HG03565 (cell line): ENCODE measurements around the gene ZNF133.
"Not testable (repeated sequence)": the region's sequence is repeated elsewhere in the genome, so short reads cannot be mapped to it uniquely, and the experiment has no call there.

Experiments
- ATAC-seq: cut with Tn5 transposase; IDR thresholded peaks from one replicate; pipeline ENCODE4 v1.9.1; 2021; ENCODE audit warnings: mild to moderate bottlenecking, moderate library complexity; ENCODE audit not compliant: unreplicated experiment

ZNF133 gene

DNA sequence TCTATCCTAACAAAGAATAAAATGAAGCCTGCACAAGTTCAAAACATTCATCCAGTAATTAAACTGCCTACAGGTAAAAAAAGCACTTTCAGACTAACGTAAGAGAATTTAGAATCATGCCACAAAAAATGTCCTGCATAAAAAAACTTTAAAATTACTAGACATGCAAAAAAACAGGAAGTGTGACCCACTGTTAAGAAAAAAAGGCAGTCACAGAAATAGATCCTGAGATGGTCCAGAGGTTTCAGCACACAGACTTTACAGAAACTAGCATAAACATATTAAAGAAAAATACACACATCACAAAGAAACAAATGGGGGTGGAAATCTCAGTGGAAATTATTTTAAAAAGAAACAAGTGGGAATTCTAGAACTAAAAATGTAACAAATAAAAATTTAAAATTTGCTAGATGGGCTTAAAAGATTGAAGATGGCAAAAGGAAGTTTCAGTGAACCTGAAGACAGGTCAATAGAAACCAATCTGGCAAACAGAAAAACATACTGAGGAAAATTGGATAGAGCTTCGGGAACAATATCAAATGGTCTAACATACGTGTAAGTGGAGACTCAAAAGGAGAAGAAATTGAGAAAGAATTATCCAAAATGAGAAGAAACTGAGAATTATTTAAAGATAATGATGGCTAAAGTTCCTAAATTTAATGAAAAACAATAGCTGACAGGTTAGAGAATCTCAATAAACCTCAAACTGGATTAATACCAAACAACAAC is 3.4 kb upstream of the ZNF133 start:
- ATAC-seq: no peak

DNA sequence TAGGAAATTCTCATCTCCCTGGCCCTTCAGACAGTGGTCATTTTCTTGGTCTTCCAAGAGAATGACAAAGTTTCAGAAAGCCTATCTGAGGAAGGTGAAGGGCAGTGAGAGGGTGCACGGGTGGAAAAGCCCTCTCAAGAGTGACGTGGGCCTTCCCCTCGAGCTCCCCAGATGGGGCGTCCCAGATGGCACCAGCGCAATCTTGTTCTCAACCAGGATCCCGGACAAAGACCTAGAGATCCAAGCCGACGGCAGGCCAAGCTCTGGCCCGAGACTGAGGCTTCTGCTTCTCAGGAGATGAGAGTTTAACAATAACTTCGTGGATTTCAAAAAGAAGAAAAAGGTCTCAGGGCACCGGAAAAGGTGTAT is 797 bp upstream of the ZNF133 start:
- ATAC-seq: no peak

DNA sequence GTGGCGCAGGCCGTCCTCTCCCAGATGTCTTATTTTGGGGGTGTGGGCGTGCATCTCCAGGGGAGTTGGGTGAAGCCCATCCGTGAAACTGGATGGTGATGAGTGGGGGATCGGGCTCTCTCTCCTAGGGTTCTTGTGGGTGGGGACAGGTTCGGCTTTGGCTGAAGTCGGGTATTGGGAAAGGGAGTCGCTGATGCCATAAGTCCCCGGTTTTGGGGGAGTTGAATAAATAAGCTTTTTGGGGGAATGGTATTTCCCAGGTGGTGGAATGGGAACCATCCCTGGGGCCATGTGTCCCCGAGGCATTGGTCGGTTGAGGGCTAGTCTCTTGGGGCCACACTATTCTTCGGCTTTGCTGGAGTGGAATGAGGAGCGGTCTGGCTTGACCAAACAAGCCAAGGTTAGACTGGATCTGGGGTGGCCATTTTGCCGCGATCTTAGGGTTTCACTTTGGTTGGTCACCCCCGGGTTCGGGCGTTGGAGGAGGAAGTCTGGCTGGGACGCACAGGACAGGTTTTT is 481 bp downstream of the ZNF133 start:
- no peak for ATAC-seq

DNA sequence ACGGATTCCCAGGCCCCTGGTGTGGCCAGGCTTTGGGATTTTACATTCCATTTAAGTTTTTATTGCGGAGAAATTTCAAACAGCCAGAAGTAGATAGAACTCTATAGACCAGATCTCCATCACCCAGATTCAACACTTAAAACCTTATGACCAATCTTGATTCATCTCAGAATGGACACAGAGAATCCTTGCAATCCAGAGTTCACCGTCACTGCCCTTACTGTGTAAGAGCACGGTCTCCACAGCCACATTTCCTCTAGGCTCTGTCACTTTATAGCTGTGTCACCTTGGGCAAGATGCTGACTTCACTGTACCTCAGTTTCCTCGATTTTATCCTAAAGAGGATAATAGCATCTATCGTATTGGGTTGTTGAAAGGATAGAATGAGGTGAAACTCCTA is 979 bp downstream of the ZNF133 start:
- ATAC-seq: no peak

DNA sequence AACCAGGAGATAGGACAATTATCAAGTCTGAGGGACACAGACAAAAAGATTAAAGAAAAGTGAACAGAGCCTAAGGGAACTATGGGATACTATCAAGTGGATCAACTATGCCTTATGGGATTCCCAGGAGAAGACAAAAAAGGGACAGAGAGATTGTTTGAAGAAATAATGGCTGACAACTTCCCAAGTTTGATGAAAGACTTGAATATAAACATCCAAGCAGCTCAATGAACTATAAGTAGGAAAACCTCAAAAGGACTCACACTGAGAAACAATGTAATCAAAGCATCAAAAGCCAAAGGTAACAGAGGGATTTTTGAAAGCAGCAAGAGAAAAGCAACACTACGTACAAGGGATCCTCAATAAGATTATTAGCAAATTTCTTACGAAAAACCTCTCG is 11.0 kb downstream of the ZNF133 start:
- ATAC-seq: no peak

DNA sequence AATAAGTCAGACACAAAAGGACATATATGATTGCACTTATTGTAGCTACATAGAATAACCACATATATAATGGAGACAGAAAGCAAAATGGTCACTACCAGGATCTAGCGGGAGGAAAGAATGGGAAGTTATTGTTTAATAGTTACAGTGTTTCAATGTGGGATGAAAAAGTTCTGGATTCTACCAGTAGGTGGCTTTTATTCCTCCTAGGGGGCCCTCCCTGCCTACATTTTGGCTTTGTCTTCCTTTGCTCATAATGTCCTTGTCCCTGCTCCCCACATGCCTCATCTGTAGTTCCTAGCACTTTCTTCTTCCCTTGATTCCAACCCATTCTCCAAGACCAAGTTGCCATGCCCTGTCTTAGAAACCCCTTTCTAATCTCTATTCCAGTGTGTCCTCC is 16.3 kb downstream of the ZNF133 start:
- no peak for ATAC-seq

DNA sequence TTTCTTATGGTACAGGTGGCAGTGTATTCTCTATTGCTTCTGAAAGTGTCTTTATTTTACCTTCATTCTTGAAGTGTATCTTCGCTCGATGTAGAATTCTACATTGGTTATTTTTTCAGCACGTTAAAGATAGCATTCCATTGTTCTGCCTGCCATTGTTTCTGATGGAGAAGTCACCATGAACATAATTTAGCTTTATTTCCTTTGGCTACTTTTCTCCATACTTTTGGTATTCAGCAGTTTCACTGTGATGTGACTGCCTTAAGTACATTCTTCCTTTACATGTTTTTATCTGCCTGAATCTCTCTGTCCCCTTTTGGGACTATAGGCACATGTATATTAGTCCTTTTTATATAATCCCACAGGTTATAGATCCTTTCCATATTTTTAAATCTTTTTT is 19.0 kb downstream of the ZNF133 start:
- no peak for ATAC-seq

DNA sequence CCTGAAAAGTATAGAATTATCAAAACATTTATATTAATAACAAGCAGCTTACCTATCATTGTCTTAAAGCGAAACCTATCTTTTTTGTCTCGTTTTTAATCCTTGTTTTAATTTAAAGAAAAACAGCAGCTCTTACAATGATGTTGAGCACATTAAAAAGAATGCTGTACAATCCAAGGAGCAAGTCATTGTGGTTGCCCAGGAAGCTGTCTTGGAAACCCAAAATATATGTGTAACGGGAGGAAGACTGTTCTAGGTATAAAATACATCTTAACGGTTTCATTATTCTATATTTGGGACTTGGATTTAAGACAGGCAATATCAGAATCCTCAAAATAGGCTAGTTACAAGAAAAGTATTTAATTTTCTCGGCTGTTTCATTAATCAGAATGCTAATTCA is 21.7 kb downstream of the ZNF133 start:
- ATAC-seq: no peak

DNA sequence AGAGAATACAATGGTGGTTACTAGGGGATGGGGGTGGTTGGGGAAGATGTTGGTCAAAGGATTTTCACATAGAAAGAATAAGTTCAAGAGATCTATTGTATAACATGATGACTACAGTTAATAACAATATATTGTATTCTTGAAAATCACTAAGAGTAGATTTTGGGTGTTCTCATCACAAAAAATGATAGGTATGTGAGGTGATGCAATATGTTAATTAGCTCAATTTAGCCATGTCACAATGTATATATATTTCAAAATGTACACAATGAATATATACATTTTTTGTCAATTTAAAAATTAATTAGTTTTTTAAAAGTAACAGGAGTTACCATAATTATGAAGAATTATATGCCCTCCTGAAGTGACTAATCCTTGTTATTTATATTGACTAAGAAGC is 22.3 kb downstream of the ZNF133 start:
- no peak for ATAC-seq

DNA sequence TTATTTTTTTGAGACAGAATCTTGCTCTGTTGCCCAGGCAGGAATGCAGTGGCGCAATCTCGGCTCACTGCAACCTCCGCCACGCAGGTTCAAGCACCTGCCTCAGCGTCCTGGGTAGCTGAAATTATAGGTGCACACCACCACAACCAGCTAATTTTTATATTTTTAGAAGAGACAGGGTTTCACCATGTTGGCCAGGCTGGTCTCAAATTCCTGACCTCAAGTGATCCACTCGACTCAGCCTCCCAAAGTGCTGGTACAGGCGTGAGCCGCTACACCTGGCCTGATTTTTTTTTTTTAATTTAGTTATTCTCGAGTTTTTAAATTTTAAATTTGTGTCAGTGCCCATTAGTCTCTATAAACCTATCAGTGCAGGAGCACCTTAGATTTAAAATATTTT is 24.4 kb downstream of the ZNF133 start:
- no peak for ATAC-seq

DNA sequence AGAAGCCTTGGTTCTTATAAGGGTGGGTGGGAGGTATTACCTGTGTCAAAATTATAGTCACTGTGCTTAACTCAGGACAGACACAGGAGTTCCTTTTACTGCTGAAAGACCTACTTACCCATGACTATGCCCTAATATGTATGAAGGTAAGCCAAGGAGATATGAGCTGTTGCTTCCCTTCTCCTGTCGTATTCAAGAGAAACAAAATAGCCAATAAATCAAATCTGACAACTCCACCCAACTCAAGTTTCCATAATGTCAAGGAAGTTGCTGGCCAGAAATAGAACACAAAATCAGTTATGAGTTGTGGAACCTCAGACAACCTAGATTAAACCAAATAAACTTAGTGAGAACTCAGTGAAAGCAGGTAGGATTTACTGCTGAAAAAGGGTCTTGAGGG is 25.1 kb downstream of the ZNF133 start:
- no peak for ATAC-seq

DNA sequence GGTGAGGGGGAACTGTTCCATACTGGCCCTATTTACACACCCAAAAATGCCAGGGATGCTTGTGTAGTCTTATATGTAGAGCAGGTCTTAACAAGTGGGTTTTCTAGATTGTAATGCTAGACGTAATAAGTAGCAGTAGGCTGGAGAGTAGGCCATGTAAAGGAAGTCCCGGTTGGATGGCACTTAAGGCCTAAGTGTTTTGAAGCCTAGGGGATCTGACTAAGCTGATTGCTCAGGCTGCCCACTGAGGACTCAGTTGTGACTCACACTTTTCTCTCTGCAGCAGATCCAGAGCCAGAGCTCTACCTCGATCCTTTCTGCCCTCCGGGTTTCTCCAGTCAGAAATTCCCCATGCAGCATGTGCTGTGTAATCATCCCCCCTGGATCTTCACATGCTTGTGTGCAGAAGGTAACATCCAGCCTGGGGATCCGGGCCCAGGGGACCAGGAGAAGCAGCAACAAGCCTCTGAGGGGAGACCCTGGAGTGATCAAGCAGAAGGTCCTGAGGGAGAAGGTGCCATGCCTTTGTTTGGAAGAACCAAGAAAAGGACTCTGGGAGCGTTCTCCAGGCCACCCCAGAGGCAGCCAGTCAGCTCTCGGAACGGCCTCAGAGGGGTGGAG is 26.6 kb downstream of the ZNF133 start:
- ATAC-seq: no peak

DNA sequence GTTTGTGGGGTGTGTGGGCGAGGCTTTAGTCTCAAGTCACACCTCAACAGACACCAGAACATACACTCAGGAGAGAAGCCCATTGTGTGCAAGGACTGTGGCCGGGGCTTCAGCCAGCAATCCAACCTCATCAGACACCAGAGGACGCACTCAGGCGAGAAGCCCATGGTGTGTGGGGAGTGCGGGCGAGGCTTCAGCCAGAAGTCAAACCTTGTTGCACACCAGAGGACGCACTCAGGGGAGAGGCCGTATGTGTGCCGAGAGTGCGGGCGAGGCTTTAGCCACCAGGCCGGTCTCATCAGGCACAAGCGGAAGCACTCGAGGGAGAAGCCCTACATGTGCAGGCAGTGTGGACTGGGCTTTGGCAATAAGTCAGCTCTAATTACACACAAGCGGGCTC is 27.8 kb downstream of the ZNF133 start:
- no peak for ATAC-seq

DNA sequence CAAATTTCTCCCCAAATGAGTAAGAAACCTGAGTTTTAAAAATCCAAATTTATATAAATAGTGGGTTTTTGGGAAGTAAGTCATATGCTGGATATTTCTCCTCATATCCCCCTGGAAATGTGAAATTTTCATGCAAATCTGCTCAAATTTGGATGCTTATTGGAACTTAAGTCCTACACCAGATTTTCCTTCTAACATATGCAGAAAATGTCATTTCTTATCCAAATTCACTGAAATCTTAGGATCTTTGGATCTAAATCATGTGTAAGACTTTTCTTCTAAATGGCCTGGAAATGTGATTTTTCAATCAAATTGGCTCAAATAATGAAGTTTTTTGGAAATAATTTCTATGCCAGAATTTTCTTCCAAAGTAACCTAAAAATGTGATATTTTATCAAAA is 33.0 kb downstream of the ZNF133 start:
- ATAC-seq: no peak

DNA sequence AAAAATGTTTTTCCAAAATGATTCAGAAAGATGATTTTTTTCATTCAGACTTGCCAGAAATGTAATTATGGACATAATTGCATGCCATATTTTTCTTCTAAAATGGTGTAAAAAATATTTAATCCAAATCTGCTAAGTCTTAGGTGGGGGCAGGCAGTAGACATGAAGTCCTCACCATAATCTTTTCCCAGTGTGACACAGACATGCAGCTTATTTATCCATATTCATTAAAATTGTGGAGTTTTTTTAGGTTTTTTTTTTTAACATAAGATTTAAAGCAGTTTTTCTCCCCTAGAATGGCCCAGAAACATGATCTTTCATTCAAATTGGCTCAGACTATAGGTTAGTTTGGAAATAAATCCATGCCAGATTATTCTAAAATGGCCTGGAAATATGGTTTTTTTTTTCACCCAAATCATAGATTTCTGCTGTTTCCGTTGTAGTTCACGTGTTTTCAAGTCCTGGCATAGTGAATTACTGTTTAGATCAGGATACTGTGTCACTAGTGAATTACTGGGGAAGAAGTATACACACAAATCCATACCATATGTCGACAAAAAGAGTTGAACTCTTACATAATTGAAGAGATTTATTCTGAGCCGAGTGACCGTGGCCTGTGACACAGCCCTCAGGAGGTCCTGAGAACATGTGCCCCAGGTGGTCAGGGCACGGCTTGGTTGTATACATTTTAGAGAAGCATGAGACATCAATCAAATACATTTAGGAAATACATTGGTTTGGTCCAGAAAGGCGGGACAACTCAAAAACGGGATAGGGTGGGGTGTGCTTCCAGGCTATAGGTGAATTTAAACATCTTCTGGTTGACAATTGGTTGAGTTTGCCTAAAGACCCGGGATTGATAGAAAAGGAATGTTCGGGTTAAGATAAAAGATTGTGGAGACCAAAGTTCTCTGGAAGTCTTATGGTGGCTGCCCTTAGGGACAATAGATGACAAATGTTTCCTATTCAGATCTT is 33.9 kb downstream of the ZNF133 start:
- ATAC-seq: no peak

DNA sequence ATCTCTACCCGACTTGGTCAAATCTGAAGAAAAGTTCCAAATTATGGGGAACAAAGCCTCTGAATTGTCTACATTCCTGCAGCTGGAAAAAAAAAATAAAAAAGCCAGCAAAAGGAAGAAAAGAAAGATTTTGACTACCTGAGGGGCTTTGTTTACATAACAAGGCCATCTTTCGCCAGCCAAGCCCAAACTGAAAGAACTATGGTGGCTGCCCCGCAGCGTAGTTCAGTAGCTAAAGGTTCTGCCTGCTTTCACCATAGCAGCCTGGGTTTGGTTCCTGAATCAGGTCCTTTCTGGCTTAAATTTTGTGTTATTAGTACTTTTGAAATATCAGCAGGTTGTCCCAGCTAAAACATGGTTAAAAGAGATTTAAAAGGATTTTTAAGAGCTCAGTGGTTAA is 35.4 kb downstream of the ZNF133 start:
- no peak for ATAC-seq

DNA sequence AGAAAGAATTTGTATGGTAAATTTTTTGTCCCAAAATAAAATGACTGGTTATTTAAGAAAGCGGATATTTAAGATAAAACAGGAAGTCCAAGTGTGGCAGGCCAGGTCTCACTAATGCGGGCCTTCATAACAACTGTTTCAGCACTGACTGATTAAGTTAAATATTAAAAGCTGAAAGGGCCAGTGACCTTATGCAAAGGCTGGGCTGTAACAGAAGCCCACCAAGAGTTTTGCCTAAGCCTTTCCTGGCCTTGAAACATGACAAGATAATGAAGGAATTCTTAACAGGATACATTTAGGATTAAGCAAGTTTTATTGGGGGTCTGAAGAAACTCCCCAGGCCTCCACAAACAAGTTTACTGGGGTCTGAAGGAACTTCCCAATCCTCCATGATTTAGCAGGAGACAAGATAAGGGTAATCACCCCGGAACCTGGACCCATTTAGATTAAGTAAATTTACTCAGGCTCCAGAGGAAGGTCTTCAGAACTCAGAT is 36.3 kb downstream of the ZNF133 start:
- ATAC-seq: no peak

DNA sequence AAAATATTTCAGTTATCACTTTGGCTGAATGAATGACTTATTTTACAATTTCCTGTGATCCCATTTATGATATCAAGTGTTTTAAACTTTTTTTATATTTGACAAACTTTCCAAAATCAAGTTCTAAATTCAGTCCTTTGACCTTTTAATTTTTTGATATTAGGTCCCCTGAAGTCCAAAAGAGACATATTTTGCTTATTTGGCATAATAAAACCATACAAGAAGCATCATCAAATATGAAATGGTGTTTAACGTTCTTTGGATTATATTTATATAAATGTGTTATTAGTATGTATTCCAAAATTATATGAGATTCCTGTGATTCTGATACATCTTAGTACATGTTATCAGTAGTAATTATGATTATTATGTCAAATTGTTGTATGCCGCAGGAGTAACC is 38.7 kb downstream of the ZNF133 start:
- ATAC-seq: no peak

DNA sequence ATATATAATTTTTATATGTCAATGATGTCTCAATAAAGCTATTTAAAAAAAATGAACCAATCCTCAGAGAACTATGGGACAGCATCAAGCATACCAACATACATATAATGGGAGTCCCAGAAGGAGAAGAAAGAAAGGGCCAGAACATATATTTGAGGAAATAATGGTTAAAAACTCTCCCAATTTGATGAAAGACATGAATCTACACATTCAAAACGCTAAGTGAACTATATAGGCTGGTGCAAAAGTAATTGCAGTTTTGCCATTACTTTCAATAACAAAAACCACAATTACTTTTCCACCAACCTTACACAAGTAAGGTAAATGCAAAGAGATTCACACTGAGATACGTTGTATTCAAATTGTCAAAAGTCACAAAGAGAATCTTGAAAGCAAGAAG is 43.4 kb downstream of the ZNF133 start:
- ATAC-seq: no peak

DNA sequence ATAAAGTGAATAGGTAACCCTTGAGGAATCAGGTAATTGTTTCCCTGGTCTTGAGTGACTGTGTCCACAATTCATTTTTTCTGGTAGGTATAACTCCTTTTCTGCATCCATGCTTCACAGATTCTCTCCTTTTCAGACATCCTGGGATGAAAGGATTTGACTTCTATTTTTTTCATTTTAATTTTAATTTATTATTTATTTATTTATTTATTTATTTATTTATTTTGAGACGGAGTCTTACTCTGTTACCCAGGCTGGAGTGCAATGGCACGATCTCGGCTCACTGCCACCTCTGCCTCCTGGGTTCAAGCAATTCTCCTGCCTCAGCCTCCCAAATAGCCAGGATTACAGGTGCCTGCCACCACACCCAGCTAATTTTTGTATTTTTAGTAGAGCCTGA is 61.4 kb downstream of the ZNF133 start:
- not testable (repeated sequence) for ATAC-seq

DNA sequence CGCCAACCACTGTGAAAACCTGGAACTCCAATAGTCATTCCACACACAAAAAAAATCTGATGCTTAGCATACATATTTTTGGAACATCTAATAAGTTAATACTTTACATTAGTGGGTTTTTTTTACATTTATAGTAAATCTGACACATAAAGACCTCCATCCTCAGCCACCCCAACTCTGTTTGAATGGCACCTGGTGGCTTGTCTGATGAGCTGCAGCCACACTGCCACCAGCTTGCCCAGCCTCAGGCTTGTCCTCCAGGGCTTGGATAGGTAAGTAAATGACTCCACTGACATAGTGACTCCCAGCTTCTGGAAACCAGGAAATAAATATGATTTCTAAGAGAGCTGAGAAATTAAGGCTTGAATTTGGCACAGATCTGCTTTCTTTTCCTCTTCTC is 71.5 kb downstream of the ZNF133 start:
- no peak for ATAC-seq
